Activated CD4-positive, alpha-beta T cell treated with anti-CD3 and anti-CD28 coated beads, Interleukin-2, amount 50 U/mL, for 24 hours (primary cell): ENCODE data around the gene PHF19.

Source experiments
- DNase-seq, 2 donors: peaks; one replicate each; pipeline ENCODE4 v3.0.0-alpha.2; 2020; ENCODE audit warnings: low read depth in 1 of 2, low spot score in 1 of 2

PHF19 gene

DNA sequence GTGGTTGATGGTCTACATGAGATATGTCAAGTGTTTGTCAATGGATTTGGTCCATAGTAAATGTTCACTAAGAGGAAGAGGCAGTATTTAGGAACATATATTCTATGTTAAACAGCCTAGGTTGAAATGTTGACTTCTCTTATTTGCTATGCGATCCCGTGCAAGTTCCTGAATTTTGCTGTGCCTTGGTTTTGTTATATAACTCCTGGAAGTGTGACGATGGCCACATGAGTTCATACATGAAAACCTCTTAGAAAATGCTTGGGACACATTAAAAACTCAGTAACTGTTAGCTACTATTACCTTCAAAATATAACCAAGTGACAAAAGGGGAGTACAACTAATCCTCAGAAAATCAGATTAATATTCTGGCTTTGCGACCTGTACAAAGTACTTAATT is 61.9 kb downstream of the PHF19 start:
- no peak for DNase-seq

DNA sequence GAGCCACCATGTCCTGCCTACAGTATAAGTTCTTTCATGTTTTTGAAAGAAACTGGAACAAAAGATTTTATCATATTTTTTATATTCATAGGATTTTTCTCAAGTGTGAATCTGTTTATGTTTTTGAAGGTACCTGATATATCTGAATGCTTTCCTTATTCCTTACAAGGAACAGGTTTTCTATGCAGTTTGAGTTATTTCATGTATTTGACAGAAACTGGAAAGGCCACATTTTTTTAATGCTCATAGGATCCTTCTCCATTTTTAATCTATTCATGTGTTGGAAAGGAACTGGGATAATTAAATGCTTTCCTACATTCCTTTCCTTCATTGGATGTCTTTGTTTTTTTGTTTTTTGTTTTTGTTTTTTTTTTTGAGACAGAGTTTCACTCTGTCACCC is 68.1 kb downstream of the PHF19 start:
- DNase-seq = no peak

DNA sequence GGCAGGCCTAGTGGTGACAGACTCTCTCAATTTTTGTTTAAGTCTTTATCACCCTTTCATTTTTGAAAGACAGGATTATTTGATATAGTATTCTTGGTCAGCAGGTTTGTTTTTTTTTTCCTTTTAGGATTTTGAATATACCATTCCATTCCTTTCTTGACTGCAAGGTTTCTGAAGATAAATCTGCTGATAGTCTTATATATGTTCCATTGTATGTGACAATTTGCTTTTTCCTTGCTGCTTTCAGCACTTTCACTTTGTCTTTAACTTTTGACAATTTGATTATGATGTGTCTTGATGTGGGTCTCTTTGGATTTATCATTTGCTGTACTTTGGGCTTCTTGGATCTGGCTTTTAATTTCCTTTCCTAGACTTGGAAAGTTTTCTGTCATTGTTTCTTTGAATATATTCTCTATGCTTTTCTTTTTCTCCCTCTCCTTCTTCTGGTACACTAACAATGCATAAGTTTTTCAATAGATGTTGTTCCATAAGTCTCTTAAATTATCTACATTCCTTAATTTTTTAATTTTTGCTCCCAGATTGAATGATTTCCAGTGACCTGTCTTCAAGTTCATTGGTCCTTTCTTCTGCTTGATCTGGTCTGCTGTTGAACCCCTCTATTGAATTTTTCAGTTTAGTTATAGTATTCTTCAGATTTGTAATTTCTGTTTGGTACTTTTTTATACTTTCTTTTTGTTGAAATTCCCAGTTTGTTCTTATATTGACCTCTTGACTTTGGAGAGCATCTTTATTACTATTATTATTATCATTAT is 69.2 kb downstream of the PHF19 start:
- no peak for DNase-seq
